ENCODE data around the gene ZNF536. TPM values are rescaled to one million over a fixed set of nuclear protein-coding genes. Genes with fewer than 3 reads are reported as not detected.

ZNF536 gene
- total RNA-seq, 5 donors from 2014 or later (not counting 1 experiment from before 2014, with no cell fraction given) = 0.03 to 0.40 (median 0.07) TPM; not detected in 1

DNA sequence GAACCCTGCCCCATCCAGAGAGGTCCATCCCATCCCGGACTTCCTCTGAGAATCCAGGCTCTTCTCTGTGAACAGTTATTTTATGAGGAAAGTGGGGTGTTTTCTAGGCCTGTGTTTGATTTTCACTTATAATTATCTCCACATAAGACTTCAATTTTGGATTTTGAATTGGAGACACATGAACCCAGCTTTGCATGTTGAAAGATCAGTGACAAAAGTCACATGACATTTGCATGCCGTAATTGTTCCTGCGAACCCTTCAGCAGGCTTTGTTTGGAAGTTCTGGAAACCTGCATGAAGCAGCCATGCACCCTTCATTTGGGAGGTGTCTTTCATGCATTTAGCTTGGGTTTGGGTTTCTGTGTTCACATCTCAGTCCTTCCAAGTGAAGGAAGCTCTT lies 44.9 kb upstream of the ZNF536 start:
- H3K27me3 ChIP-seq (replicated peaks in 1 of 2; ENCODE audit: control insufficient read depth in 2 of 2, extremely low read depth in 1 of 2, insufficient read depth in 2 of 2, low read length in 1 of 2) = peaks cover 0 to 3% of the 10 kb centered on the region in 2 experiments
- no peaks in the 10 kb centered on the region for H3K4me1 ChIP-seq (ENCODE audit: control insufficient read depth in 1 of 2, extremely low read depth in 1 of 2, insufficient read depth in 2 of 2, low read length in 2 of 2)
- no peak overlapping the region for H3K4me3 Mint-ChIP-seq
- ChIA-PET POLR2A (no interaction called here), CTCF (no interaction called here)
- no peaks in the 10 kb centered on the region for H3K4me1 Mint-ChIP-seq
- DNase-seq = no peak
- no peak for ATAC-seq (replicated peaks in 1 of 4)
- no peak overlapping the region for H3K27ac Mint-ChIP-seq
- H3K36me3 ChIP-seq (ENCODE audit: control insufficient read depth in 2 of 2, extremely low read depth in 1 of 2, insufficient read depth in 1 of 2, low read length in 1 of 2) = no peaks in the 10 kb centered on the region
- H3K4me3 ChIP-seq (ENCODE audit: control insufficient read depth in 1 of 2, extremely low read depth in 1 of 2, low read length in 1 of 2) = no peak overlapping the region
- H3K9me3 ChIP-seq = no peaks in the 10 kb centered on the region
- no peaks in the 10 kb centered on the region for H3K36me3 Mint-ChIP-seq
- H3K27ac ChIP-seq (ENCODE audit: low read length) = no peak overlapping the region
- WGBS (ENCODE audit: insufficient coverage) = 94% methylated on average over 2 of the region's 3 CpGs
- H3K9me3 Mint-ChIP-seq = peaks cover 0 to 10% (median 0%) of the 10 kb centered on the region in 3 donors
- H3K27me3 Mint-ChIP-seq = peaks cover 0 to 10% of the 10 kb centered on the region in 2 donors

- ATAC-seq (replicated peaks in 1 of 4) (no peak), DNase-seq (no peak)
- Histone ChIP-seq H3K27me3 (replicated peaks in 1 of 2; ENCODE audit: control insufficient read depth in 2 of 2, extremely low read depth in 1 of 2, insufficient read depth in 2 of 2, low read length in 1 of 2) (peaks cover 0 to under 1% of the 10 kb centered on the region in 2 experiments), H3K27ac (ENCODE audit: low read length) (no peak overlapping the region), H3K4me3 (ENCODE audit: control insufficient read depth in 1 of 2, extremely low read depth in 1 of 2, low read length in 1 of 2) (no peak overlapping the region), H3K4me1 (ENCODE audit: control insufficient read depth in 1 of 2, extremely low read depth in 1 of 2, insufficient read depth in 2 of 2, low read length in 2 of 2) (no peaks in the 10 kb centered on the region), H3K9me3 (no peaks in the 10 kb centered on the region), H3K36me3 (ENCODE audit: control insufficient read depth in 2 of 2, extremely low read depth in 1 of 2, insufficient read depth in 1 of 2, low read length in 1 of 2) (no peaks in the 10 kb centered on the region)
- Mint-ChIP-seq H3K27me3 (peaks cover 0 to 9% of the 10 kb centered on the region in 2 donors), H3K36me3 (no peaks in the 10 kb centered on the region), H3K4me1 (no peaks in the 10 kb centered on the region), H3K4me3 (no peak overlapping the region), H3K27ac (no peak overlapping the region), H3K9me3 (peaks cover 0 to 5% (median 0%) of the 10 kb centered on the region in 3 donors)
- POLR2A ChIA-PET = interaction anchor here in 1 of 2 donors (0.7 kb wide), 1 partner anchor 64 kb away, joined by 4 read pairs; no protein-coding TSS in a partner anchor
- CTCF ChIA-PET = no interaction called here
- WGBS (ENCODE audit: insufficient coverage) = 78% methylated on average over 3 of the region's 3 CpGs
Measured at GRCh38 chr19:30328096-30328495, 44.1 kb upstream of the ZNF536 start.

- no peak overlapping the region for H3K4me3 ChIP-seq (ENCODE audit: control insufficient read depth in 1 of 2, extremely low read depth in 1 of 2, low read length in 1 of 2)
- Mint-ChIP-seq H3K27me3 (peaks cover 0 to 9% of the 10 kb centered on the region in 2 donors), H3K27ac (no peak overlapping the region), H3K4me1 (no peaks in the 10 kb centered on the region), H3K36me3 (no peaks in the 10 kb centered on the region), H3K4me3 (no peak overlapping the region), H3K9me3 (no peaks in the 10 kb centered on the region)
- H3K36me3 ChIP-seq (ENCODE audit: control insufficient read depth in 2 of 2, extremely low read depth in 1 of 2, insufficient read depth in 1 of 2, low read length in 1 of 2) = no peaks in the 10 kb centered on the region
- no peak overlapping the region for H3K27ac ChIP-seq (ENCODE audit: low read length)
- CTCF ChIA-PET = no interaction called here
- ATAC-seq (replicated peaks in 1 of 4) (no peak), DNase-seq (no peak)
- 36% methylated on average over 3 of the region's 4 CpGs for WGBS (ENCODE audit: insufficient coverage)
- no peaks in the 10 kb centered on the region for H3K9me3 ChIP-seq
- no peaks in the 10 kb centered on the region for H3K4me1 ChIP-seq (ENCODE audit: control insufficient read depth in 1 of 2, extremely low read depth in 1 of 2, insufficient read depth in 2 of 2, low read length in 2 of 2)
- POLR2A ChIA-PET = no interaction called here
- peaks cover 0 to 8% of the 10 kb centered on the region in 2 experiments for H3K27me3 ChIP-seq (replicated peaks in 1 of 2; ENCODE audit: control insufficient read depth in 2 of 2, extremely low read depth in 1 of 2, insufficient read depth in 2 of 2, low read length in 1 of 2)
Measured at GRCh38 chr19:30330266-30330665, 41.9 kb upstream of the ZNF536 start.

DNA sequence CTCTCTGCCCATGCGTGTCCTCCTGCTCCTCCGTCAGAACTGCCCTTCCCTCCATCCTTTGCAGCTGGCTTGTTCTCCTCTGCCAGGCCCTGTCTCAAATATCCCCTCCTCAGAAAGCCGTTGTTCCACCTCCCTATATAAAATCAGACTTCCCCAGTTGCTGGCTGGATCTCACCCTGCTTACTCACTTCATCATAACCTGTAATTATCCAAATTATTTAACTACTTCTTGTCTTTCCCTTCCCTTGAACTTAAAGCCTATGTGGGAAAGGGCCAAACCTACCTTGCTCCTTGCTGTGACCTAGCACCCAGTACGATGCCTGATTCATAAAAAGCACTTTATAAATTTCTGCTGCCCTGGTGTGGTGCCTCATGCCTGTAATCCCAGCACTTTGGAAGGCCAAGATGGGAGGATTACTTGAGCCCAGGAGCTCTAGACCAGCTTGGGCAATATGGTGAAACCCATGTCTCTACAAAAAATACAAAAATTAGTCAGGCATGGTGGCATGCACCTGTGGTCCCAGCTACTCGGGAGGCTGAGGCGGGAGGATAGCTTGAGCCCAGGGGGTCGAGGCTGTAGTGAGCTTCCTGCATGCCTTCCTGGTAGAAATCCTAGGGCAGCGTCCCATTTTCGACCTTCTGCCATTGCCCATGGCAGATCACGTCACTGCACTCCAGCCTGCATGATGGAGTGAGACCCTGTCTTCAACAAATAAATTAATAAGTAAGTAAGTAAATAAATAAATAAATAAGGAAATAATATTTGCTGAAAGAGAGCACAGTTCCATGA lies 39.5 kb upstream of the ZNF536 start:
- H3K4me3 Mint-ChIP-seq = no peak overlapping the region
- no peak overlapping the region for H3K27ac Mint-ChIP-seq
- H3K4me1 ChIP-seq (ENCODE audit: control insufficient read depth in 1 of 2, extremely low read depth in 1 of 2, insufficient read depth in 2 of 2, low read length in 2 of 2) = no peaks in the 10 kb centered on the region
- H3K27me3 Mint-ChIP-seq = peaks cover 0 to 9% of the 10 kb centered on the region in 2 donors
- DNase-seq (no peak), ATAC-seq (replicated peaks in 1 of 4) (no peak)
- H3K27me3 ChIP-seq (replicated peaks in 1 of 2; ENCODE audit: control insufficient read depth in 2 of 2, extremely low read depth in 1 of 2, insufficient read depth in 2 of 2, low read length in 1 of 2) = peaks cover 0 to 9% of the 10 kb centered on the region in 2 experiments
- no peak overlapping the region for H3K27ac ChIP-seq (ENCODE audit: low read length)
- H3K4me3 ChIP-seq (ENCODE audit: control insufficient read depth in 1 of 2, extremely low read depth in 1 of 2, low read length in 1 of 2) = no peak overlapping the region
- H3K36me3 Mint-ChIP-seq = no peaks in the 10 kb centered on the region
- 70% methylated on average over 6 of the region's 10 CpGs for WGBS (ENCODE audit: insufficient coverage)
- POLR2A ChIA-PET = no interaction called here
- no peaks in the 10 kb centered on the region for H3K9me3 Mint-ChIP-seq
- H3K9me3 ChIP-seq = no peaks in the 10 kb centered on the region
- H3K4me1 Mint-ChIP-seq = no peaks in the 10 kb centered on the region
- CTCF ChIA-PET = no interaction called here
- H3K36me3 ChIP-seq (ENCODE audit: control insufficient read depth in 2 of 2, extremely low read depth in 1 of 2, insufficient read depth in 1 of 2, low read length in 1 of 2) = no peaks in the 10 kb centered on the region

- CTCF ChIA-PET = no interaction called here
Measured at GRCh38 chr19:30333291-30334065, 38.7 kb upstream of the ZNF536 start.

DNA sequence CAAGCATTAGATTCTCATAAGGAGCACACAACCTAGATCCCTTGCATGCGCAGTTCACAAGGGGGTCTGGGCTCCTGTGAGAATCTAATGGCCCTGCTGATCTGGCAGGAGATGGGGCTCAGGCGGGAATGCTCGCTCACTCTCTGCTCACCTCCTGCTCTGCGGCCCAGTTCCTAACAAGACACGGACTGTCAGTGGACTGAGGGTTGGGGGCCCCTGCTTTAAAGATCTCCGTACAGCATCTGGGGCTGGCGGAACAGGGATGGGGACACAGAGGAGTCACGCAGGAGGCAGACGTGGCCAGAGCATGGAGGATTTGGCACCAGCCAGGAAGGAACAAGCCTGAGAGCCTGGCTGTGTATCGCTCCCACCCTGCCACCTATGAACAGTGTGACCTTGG lies 37.3 kb upstream of the ZNF536 start:
- ChIA-PET POLR2A (no interaction called here), CTCF (no interaction called here)
- H3K27me3 Mint-ChIP-seq = peaks cover 0 to 5% of the 10 kb centered on the region in 2 donors
- peaks cover 0 to 17% of the 10 kb centered on the region in 2 experiments for H3K27me3 ChIP-seq (replicated peaks in 1 of 2; ENCODE audit: control insufficient read depth in 2 of 2, extremely low read depth in 1 of 2, insufficient read depth in 2 of 2, low read length in 1 of 2)
- H3K9me3 ChIP-seq = no peaks in the 10 kb centered on the region
- no peak overlapping the region for H3K4me3 ChIP-seq (ENCODE audit: control insufficient read depth in 1 of 2, extremely low read depth in 1 of 2, low read length in 1 of 2)
- H3K36me3 ChIP-seq (ENCODE audit: control insufficient read depth in 2 of 2, extremely low read depth in 1 of 2, insufficient read depth in 1 of 2, low read length in 1 of 2) = no peaks in the 10 kb centered on the region
- H3K4me3 Mint-ChIP-seq = no peak overlapping the region
- no peaks in the 10 kb centered on the region for H3K4me1 ChIP-seq (ENCODE audit: control insufficient read depth in 1 of 2, extremely low read depth in 1 of 2, insufficient read depth in 2 of 2, low read length in 2 of 2)
- ATAC-seq (replicated peaks in 1 of 4) = no peak
- H3K27ac Mint-ChIP-seq = no peak overlapping the region
- no peaks in the 10 kb centered on the region for H3K9me3 Mint-ChIP-seq
- WGBS (ENCODE audit: insufficient coverage) = 86% methylated on average over 7 of the region's 10 CpGs
- H3K27ac ChIP-seq (ENCODE audit: low read length) = no peak overlapping the region
- DNase-seq = no peak
- H3K36me3 Mint-ChIP-seq = no peaks in the 10 kb centered on the region
- no peaks in the 10 kb centered on the region for H3K4me1 Mint-ChIP-seq

More at GRCh38 chr19:30333291-30334065, 38.7 kb upstream of the ZNF536 start:
- ATAC-seq (replicated peaks in 1 of 4) (no peak), DNase-seq (no peak)
- Mint-ChIP-seq H3K4me3 (no peak overlapping the region), H3K27me3 (peaks cover 0 to 9% of the 10 kb centered on the region in 2 donors), H3K36me3 (no peaks in the 10 kb centered on the region), H3K4me1 (no peaks in the 10 kb centered on the region), H3K9me3 (no peaks in the 10 kb centered on the region), H3K27ac (no peak overlapping the region)
- Histone ChIP-seq H3K27me3 (replicated peaks in 1 of 2; ENCODE audit: control insufficient read depth in 2 of 2, extremely low read depth in 1 of 2, insufficient read depth in 2 of 2, low read length in 1 of 2) (peaks cover 0 to 9% of the 10 kb centered on the region in 2 experiments), H3K4me3 (ENCODE audit: control insufficient read depth in 1 of 2, extremely low read depth in 1 of 2, low read length in 1 of 2) (no peak overlapping the region), H3K4me1 (ENCODE audit: control insufficient read depth in 1 of 2, extremely low read depth in 1 of 2, insufficient read depth in 2 of 2, low read length in 2 of 2) (no peaks in the 10 kb centered on the region), H3K36me3 (ENCODE audit: control insufficient read depth in 2 of 2, extremely low read depth in 1 of 2, insufficient read depth in 1 of 2, low read length in 1 of 2) (no peaks in the 10 kb centered on the region), H3K9me3 (no peaks in the 10 kb centered on the region), H3K27ac (ENCODE audit: low read length) (no peak overlapping the region)
- POLR2A ChIA-PET = no interaction called here
- 70% methylated on average over 7 of the region's 12 CpGs for WGBS (ENCODE audit: insufficient coverage)

All from T-cell (primary cell).